COLO668 (cell line): ENCODE measurements around the gene CFDP1.

Experiments used
- DNase-seq: peaks from one replicate; lab custom pipeline; 2025; ENCODE audit not compliant: unreplicated experiment; lab: John Stamatoyannopoulos, UW

CFDP1 gene

DNA sequence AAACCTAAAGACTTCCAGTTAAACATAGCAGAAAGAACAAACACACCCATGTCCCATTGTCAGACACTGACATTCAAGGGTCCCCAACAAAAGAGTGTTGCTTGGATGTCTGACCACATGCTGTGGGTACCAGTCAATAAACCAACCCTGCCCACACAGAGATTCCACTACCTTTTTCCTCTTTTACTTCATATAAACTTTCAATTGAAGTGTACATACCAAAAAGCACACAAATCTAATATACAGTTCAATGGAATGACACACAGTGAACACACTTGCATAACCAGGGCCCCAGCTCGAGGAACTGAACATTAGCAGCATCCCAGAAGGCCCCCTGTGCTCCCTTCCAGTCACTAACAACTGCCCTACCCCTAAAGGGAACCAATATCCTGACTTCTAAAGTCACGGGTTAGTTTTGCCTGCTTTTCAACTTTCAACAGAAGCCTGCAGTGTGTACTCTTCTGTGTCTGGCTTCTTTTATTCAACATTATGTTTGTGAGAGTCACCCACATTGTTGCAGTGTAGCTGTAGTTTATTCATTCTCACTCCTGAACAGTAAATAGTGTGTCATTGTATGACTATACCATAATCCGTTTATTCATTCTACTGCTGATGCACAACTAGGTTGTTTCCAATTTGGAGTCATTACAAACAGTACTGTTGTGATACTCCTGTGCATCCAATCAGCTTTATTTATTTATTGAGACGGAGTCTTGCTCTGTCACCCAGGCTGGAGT lies 18.0 kb downstream of the CFDP1 start:
- DNase-seq: no peak

DNA sequence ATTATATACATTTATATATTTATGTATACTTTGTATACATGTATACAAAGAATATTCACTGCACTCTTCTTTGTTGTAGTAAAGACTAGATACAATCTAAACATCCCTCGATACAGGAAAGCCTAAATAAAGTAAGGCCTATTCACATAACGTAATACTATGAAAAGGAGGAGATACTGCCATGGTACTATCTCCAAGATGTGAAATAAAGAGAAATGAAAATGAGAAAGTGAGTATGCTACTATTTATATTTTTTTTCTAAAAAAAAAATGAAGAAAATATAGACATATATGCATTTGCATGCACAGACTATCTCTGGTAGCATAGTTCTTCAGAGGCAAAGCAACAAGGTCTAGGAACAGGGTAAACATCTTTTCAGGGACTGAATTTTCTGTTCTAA lies 19.4 kb downstream of the CFDP1 start:
- no peak for DNase-seq

DNA sequence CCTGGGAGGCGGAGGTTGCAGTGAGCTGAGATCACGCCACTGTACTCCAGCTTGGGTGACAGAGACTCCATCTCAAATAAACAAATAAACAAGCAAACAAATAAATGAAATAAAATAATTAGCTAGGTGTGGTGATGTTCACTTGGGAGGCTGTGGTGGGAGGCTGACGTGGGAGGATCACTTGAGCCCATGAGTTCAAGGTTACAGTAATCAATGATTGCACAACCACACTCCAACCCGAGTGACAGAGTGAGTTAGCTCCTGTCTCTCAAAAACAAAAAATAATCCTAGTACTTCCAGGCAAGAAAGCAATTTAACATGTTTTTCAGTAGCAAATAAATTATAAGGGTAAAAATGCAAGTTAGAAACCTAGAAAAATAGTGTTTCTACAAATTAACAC lies 26.4 kb downstream of the CFDP1 start:
- DNase-seq: no peak

DNA sequence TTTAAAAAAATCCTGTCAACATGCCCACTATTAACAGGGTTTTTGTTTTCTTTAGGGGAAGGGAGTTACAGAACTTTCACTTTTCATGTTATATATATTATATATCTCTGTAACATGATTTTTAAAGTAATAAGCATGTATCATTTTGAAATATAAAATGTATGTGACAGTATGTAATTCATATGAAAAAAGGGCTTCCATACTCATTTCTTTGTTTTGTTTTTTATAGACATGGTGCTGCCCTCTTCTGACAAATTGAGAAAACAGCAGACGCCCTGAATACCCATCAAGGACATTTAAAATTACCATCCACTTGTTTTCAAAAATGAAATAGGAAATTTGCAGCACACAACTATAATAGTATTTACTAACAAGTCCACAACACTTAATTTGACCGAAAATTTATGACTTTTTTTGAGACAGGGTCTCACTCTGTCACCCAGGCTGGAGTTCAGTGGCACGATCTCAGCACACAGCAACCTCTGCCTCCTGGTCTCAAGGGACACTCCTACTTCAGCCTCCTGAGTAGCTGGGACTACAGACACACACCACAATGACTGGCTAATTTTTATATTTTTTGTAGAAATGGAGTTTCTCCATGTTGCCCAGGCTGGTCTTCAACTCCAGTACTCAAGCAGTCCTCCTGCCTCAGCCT lies 30.4 kb downstream of the CFDP1 start:
- DNase-seq: no peak

DNA sequence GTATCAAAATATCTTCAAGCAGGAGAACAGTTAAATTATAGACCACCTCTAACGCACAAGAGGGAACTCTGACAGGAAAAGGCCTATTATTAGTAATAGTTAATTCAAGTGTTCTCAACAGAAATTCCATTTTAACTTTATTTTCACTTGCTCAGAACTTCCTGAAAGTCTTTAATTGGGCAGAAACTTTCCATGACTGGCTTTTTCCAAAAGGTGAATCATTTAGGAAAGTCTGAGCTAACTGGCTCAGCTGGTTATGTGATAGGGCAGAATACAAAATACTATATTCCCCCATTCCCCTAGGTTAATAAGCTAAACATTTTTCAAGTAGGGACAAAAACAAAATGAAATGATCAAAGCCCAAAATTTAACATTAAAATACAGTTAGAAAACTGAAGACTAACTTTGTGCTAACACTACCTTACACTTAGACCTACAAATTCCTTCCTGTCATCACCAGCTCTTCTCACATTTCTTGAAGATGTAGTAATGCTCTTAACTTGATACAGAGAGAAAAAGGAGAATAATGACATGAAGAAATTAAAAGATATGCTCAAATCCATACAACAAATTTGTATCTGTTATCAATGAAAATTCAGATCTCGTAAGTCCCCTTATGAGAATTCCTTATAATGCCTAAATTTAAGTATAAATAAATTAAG lies 31.0 kb downstream of the CFDP1 start:
- no peak for DNase-seq

DNA sequence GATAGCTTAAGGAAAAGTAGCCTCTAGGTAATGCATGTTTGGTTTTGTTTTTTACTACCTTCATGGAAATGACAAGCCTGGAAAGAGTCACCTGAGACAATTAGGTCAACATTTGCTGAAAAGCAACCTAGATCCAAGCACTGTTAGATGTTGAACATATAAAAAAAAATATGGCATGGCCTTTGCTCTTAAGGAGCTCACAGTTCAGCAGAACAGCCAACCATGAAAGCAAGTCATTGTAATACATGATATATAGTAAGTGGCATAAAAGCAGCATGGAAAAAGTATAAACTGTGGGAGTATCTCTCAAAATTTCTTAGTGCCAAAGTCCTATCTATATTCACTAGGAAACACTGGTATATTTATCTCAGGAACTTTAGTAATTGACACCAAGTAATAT lies 31.6 kb downstream of the CFDP1 start:
- no peak for DNase-seq

DNA sequence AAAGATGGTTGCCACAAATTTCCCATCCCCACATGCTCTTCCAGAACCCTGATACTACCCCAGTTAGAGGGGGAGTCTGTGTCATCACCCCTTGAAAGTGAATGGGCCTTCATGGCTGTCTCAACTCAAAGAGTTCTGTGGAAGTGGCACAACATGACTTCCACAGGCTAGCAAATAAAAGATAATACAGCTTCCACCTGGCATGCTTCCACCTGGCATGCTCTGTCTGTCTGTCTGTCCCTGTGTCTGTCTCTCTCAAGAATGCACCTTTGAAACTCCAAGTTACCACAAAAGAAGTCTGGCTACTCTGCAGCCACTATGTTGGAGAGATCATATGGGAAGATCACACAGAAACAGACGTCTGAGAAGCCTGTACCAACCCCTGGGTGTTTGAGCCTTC lies 35.0 kb downstream of the CFDP1 start:
- no peak for DNase-seq

DNA sequence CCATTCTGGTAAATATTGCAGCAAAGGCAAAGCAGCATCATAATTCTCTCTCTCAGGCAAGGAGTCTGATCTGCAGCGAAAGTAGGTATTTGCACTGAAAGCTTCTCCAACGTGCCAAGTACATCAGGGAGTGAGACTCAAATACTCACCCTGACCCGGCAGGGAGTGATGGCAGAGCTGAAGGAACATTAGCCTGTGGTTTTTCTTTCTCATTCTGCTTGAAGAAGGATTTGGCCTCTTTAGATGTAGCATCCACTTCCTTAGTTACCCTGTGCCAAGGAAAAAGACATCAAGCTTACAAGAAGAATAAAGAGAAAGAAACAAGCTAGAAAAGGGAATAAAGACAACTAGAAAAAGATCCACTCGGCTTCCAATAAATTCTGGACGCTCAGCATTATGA lies 38.4 kb downstream of the CFDP1 start:
- DNase-seq: no peak

DNA sequence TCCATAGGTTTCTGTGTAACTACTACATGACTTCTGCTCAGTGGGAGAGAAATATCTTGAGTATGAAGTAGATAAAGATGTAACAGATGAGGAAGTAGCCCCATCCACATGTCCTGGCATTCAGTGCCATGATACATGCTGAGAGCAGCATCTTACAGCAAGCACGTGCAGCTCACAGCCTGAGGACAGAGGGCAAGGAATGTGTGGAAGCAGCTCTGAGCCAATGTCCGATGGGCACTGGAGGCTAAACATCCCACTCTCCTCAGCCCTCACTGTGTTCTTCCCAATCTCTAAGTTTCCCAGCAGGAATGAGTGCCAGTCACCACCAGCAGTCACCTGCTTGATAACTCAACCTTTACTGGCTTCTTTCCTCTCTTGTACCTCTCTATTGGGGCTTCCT lies 40.4 kb downstream of the CFDP1 start:
- DNase-seq: no peak

DNA sequence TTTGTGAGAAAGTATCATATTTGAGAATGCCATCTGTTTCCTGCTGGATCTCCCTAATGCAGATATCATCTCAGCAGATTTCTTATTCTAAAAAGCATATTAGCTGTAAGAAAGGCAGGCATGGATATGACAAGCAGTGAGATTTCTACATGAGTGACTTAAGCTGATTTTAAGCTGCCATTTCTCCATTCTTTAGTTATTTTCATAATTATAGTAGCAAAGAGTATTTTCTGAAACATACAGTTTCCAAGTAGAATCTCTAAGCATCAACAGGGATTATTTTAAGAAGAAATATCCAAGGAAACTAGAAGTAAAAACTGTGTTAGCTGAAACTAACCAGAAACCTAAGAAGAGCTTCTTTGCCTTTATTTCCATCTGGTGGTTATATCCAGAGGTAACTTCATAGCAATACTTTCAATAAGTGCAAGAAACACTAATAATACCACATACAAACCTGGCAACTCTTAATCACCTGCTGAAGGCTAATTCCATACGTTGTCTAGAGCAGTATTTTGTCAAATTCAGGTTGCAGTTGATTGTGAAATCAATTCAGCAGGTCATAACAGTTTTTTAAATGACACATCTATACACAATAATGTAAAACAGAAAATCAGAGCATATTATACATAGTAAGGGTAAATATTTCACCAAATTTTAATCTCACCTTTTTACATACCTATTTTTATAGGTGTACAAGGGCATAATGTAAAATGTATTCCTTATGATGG lies 42.2 kb downstream of the CFDP1 start:
- DNase-seq: no peak

DNA sequence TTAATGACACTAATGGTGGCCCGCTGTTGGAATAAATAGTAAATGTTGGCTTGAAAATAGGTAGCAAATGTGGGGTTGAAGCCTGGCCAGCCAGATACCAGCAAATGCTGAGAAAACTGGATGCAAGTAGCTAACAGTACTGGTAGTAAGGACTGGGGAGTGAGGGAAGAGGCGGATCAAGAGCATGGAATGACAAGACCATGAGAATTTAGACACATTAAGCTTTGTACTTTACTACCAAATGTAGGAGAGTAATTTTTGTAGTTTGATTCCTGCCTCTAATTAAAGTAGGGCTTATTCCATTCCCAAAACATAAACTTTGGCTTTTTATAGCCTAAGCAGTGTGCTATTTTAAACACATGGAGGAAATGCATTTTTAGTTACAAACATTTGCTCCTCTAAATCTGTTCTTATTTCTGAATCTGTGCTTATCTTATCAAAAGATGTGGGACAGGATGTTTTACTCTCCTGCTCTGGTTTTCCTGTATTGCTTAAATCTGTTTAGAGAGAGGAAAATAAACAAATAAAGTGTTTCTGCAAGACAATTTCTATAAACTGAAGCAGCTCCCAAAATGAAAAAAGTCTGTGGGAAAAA lies 44.1 kb downstream of the CFDP1 start:
- no peak for DNase-seq

DNA sequence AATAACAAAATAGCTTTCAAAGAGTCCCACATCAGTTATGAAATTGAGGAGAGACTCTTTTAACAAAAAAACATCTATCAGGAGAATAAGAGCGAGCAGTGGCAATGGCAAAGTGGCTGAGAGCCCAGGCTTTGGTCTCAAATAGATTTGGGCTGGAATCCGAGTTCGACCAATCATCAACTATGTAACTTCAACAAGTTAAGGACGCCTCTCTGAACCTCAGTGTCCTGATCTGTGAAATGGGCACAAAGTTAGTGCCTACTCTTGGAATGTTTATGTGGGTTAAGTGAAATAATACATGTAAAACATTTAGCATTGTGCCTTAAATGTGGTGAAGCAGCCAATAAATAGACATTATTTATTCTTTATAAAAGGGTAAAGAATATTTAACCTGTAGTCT lies 45.4 kb downstream of the CFDP1 start:
- DNase-seq: no peak

DNA sequence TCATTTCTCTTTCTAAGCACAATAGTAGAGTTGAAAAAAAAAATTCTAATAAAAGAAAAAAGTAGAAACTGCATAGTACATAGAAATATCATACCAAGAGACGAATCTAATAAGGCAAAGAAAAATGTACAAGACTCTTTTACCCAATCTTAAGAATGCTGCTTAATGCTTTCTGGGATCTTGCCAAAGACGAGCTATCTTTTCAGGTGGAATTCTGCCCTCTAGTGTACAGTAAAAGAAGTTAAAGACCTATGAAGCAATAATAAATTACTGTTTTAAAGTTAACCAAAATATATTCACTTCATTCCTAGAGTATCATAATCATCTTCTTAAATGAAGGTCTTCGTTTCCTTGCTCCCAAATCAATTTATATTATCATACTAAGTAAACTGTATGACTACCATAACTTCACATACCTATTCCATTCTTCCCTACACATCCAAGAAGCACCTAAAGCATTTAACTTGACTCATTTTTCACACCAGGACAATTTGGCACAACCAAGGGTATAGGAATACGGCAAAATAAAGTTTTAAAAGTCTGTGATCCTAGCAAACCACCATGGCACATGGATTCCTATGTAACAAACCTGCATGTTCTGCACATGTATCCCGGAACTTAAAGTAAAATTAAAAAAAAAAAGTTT lies 47.7 kb downstream of the CFDP1 start:
- no peak for DNase-seq

DNA sequence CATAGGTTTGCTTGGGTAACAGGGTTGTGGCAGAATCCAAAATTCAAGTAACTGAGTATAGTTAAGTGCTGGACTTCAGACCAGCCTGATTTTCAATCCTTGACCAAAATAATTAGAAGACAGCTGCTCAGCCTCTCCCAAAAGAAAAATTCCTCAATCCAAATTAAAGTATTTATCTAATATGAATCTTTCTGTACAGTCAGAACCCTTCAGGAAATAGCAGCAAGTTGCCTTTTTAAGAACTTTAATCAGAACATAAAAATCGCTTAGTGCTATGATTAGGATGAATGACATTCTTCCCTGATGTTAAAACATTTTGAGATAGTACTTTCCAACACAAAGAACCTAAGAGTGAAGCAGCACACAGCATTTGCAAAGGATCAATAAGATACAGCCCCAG lies 50.2 kb downstream of the CFDP1 start:
- DNase-seq: no peak

DNA sequence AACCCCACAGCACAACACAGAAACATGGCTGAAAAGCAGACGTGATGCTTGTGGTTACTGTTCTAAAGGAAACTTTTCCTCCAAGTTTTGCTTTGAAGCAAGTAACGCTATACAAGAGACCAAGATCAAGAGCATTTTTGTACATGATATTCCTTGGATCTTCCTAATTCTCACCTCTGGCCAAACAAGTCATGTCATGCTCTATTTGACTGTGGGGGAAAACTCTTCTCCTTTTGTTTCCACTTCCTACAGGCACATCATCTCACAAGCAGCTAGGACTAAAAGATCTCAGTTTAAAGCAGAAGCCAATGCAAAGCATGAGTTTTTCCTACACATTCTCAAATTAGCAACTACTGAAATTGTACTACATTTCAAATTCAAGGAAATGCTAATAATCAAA lies 50.7 kb downstream of the CFDP1 start:
- no peak for DNase-seq

DNA sequence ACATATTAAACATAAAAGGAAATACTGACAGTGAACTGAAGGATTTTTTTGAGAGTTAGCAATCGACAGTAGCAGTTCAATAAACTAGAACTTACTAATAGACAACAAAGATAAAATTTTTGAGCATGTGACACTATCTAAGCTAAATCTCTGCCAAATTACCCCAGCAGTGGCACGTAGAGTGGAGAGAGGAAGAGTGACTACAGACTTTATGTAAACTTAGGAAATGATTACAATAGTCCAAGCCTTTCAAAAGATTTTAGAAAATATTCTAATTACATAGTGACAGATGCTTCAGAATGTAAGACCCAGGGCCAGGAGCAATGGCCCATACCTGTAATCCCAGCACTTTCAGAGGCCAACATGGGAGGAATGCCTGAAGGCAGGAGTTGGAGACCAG lies 52.4 kb downstream of the CFDP1 start:
- DNase-seq: no peak

DNA sequence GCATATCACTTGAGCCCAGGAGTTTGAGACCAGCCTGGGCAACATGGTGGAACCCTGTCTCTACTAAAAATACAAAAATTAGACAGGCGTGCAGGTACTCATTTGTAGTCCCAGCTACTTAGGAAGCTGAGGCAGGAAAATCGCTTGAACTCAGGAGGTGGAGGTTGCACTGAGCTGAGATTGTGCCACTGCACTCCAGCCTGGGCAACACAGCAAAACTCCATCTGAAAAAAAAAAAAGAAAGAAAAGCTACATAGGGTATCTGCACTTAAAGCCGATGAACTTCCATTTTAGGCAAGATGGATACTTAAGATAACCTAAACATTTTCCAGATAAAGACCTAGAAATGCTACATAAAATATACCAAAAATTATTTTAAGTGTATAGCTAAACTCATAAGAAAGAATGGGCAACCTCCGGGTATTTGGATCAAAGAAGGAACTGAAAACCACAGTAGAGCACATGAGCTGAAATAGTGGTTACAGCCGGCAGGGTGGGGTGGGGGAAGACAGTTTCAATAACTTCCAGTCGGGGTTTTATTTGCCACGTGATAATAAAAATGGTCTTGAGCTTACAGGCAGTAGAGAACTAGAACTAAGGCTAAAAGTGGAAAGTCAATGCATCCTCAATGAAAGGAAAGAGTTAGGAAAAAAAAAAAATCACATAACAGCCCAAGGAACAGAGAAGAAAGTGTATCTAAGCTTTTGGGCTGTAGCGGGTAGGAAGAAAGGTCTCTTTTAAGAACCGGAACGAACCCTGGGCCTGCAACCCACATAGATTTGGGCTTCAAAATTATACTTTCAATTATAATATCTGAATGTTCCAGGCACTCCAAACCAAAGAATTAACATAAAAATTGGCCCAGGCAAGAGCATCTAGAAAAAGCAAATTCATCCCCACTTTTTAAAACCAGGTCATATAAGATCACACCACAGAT lies 53.1 kb downstream of the CFDP1 start:
- DNase-seq: no peak

DNA sequence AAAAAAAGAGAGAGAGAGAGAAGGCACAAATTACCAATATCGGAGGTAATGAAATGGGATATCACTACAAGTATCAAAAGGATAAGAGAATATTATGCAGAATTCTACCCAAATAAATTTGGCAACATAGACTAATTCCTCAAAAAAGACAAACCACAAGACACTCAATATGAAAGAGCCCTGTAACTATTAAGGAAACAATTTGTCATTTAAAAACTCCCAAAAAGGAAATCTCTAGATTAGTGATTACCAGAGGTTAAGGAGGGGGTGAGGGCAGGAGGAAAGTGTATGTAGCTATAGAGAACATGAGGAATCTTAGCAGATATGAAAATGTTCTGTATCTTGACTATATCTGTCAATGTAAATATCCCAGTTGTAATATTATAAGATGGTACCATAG lies 54.0 kb downstream of the CFDP1 start:
- no peak for DNase-seq

DNA sequence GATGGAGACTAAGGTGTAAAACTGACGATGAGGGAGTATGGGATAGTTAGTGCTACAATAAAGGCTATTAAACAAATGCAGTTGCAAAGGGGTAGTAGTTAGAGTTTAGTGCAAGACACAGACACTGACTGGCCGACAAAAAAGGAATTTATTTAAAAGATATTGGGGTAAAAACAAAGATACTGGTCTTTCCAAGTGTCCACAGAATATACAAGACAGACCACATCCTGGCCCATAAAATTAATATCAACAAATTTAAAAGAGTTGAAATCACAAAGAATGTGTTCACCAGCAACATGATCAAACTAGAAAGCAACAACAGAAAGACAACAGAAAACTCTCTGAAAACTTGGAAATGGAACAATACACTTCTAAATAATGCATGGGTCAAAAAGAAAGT lies 54.7 kb downstream of the CFDP1 start:
- no peak for DNase-seq
